Activated T-helper 1 cell treated with Interleukin-2 at 50 U/mL for 16 hours (primary cell): ENCODE measurements around the gene FRRS1.
"Not testable (repeated sequence)": the region's sequence is repeated elsewhere in the genome, so short reads cannot be mapped to it uniquely, and the experiment has no call there.

Experiments used
- DNase-seq: peaks from one replicate; pipeline ENCODE4 v3.0.0-alpha.2; 2020; ENCODE audit warnings: low read depth

FRRS1 gene

GRCh38 chr1:99766378-99766800, at the start of gene FRRS1:
Gene FRRS1 (minus strand): TSS chr1:99766635. CDS start chr1:99748768, 17,867 bp downstream.
- DNase-seq: no peak

GRCh38 chr1:99814373-99814900, 48.0 kb upstream of the FRRS1 start:
- no peak for DNase-seq

GRCh38 chr1:99811747-99812146, 45.3 kb upstream of the FRRS1 start:
- DNase-seq: no peak

- DNase-seq: no peak
Observed at GRCh38 chr1:99811075-99811474, 44.6 kb upstream of the FRRS1 start.

GRCh38 chr1:99808391-99809115, 42.1 kb upstream of the FRRS1 start:
- no peak for DNase-seq

- no peak for DNase-seq
Observed at GRCh38 chr1:99806882-99807281, 40.4 kb upstream of the FRRS1 start.

GRCh38 chr1:99801584-99801983, 35.1 kb upstream of the FRRS1 start:
- no peak for DNase-seq

GRCh38 chr1:99793861-99794260, 27.4 kb upstream of the FRRS1 start:
- DNase-seq: not testable (repeated sequence)

- DNase-seq: no peak
Observed at GRCh38 chr1:99789715-99790114, 23.3 kb upstream of the FRRS1 start.

- no peak for DNase-seq
Observed at GRCh38 chr1:99788896-99789295, 22.5 kb upstream of the FRRS1 start.

- DNase-seq: no peak
Observed at GRCh38 chr1:99786751-99787501, 20.5 kb upstream of the FRRS1 start.

GRCh38 chr1:99784809-99785255, 18.4 kb upstream of the FRRS1 start:
- DNase-seq: no peak

- no peak for DNase-seq
Observed at GRCh38 chr1:99784143-99784542, 17.7 kb upstream of the FRRS1 start.

GRCh38 chr1:99782920-99783319, 16.5 kb upstream of the FRRS1 start:
- no peak for DNase-seq

GRCh38 chr1:99782397-99782796, 16.0 kb upstream of the FRRS1 start:
- no peak for DNase-seq

GRCh38 chr1:99781798-99782197, 15.4 kb upstream of the FRRS1 start:
- no peak for DNase-seq

GRCh38 chr1:99777752-99778151, 11.3 kb upstream of the FRRS1 start:
- DNase-seq: no peak

- no peak for DNase-seq
Observed at GRCh38 chr1:99776120-99776519, 9.7 kb upstream of the FRRS1 start.

GRCh38 chr1:99772809-99773208, 6.4 kb upstream of the FRRS1 start:
- DNase-seq: no peak

GRCh38 chr1:99771513-99771918, 5.1 kb upstream of the FRRS1 start:
- DNase-seq: no peak

- no peak for DNase-seq
Observed at GRCh38 chr1:99768524-99769245, 2.2 kb upstream of the FRRS1 start.

- no peak for DNase-seq
Observed at GRCh38 chr1:99768104-99768503, 1.7 kb upstream of the FRRS1 start.

GRCh38 chr1:99764909-99765308, 1.5 kb downstream of the FRRS1 start:
- DNase-seq: no peak
